WI38 (cell line): ENCODE data around the gene CAPZA1.

Experiments
- H3K4me3 ChIP-seq: 2 replicates; pipeline ENCODE4 v1.5.1; 2011; ENCODE audit warnings: low read depth, mild to moderate bottlenecking, control low read depth, low read length
- CTCF ChIP-seq: IDR thresholded peaks from 2 replicates; pipeline ENCODE4 v1.5.1; 2012; ENCODE audit warnings: low read depth, mild to moderate bottlenecking, control low read depth, low read length

CAPZA1 gene

GRCh38 chr1:112701227-112702066, 81.8 kb downstream of the CAPZA1 start:
- H3K4me3 ChIP-seq: no peak overlapping the region
- no peak for TF ChIP-seq CTCF

- no peak for TF ChIP-seq CTCF
- no peak overlapping the region for H3K4me3 ChIP-seq
Observed at GRCh38 chr1:112702067-112702395, 82.4 kb downstream of the CAPZA1 start.

GRCh38 chr1:112702420-112703261, 83.0 kb downstream of the CAPZA1 start:
- TF ChIP-seq CTCF: no peak

GRCh38 chr1:112703706-112704105, 84.1 kb downstream of the CAPZA1 start:
- no peak for TF ChIP-seq CTCF
- no peak overlapping the region for H3K4me3 ChIP-seq

More at GRCh38 chr1:112702420-112703261, 83.0 kb downstream of the CAPZA1 start:
- H3K4me3 ChIP-seq: no peak overlapping the region

- no peak for TF ChIP-seq CTCF
Observed at GRCh38 chr1:112704391-112704933, 84.8 kb downstream of the CAPZA1 start.

GRCh38 chr1:112704934-112705627, 85.4 kb downstream of the CAPZA1 start:
- peak overlapping the region; percentile 96 for H3K4me3 ChIP-seq
- no peak for TF ChIP-seq CTCF

More at GRCh38 chr1:112704391-112704933, 84.8 kb downstream of the CAPZA1 start:
- H3K4me3 ChIP-seq: peak overlapping the region; percentile 96
